K562 (cell line): Measurements from ENCODE around the gene GNAT1.

ENCODE experiments used
- CBFB ChIP-seq: sonication (generic); formaldehyde crosslinking; IDR thresholded peaks from 2 replicates; pipeline ENCODE4 v1.4.0; 2020; ENCODE audit warnings: mild to moderate bottlenecking, missing genetic modification reagents
- EGR1 ChIP-seq: fragments of 450-650 bp; conservative IDR thresholded peaks from 2 replicates; pipeline ENCODE4 v1.6.1; 2017; ENCODE audit warnings: mild to moderate bottlenecking
- FOSL1 ChIP-seq: fragments of 200-800 bp; sonication (Bioruptor generic); conservative IDR thresholded peaks from 2 replicates; pipeline ENCODE4 v1.6.1; 2016; ENCODE audit warnings: missing genetic modification characterization, missing compliant biosample characterization
- NCOA2 ChIP-seq, 2 experiments: fragments of 450-650 bp; IDR thresholded peaks; 2 replicates each; pipeline ENCODE4 v1.6.1; 2018; ENCODE audit warnings: mild to moderate bottlenecking in 2 of 2, moderate library complexity in 1 of 2; ENCODE audit not compliant: partially characterized antibody in 2 of 2
- RFX5 ChIP-seq: IDR thresholded peaks from 2 replicates; pipeline ENCODE4 v1.6.1; 2011; ENCODE audit warnings: low read depth, mild to moderate bottlenecking, improper control_type of control experiment, low read length
- ZFP36 ChIP-seq: fragments of 150-350 bp; IDR thresholded peaks from 2 replicates; pipeline ENCODE4 v1.6.1; 2018; ENCODE audit warnings: low read length, low read depth; ENCODE audit not compliant: partially characterized antibody
- ZZZ3 ChIP-seq: fragments of 450-650 bp; IDR thresholded peaks from 2 replicates; pipeline ENCODE4 v1.6.1; 2016; ENCODE audit warnings: antibody characterized with exemption, mild to moderate bottlenecking, moderate library complexity
- TF ChIP-seq, protein P1 (sequence below), 3 experiments: IDR thresholded peaks in 2 of 3; conservative IDR thresholded peaks in 1 of 3; 2 replicates each; pipeline ENCODE4 v1.5.1; 2011 to 2012; ENCODE audit warnings: low read length in 3 of 3, mild to moderate bottlenecking in 3 of 3, control low read depth in 2 of 3, improper control_type of control experiment in 1 of 3, inconsistent platforms in 1 of 3, low read depth in 1 of 3, mixed read lengths in 1 of 3, moderate library complexity in 1 of 3; ENCODE audit not compliant: insufficient read depth in 2 of 3

DNA sequence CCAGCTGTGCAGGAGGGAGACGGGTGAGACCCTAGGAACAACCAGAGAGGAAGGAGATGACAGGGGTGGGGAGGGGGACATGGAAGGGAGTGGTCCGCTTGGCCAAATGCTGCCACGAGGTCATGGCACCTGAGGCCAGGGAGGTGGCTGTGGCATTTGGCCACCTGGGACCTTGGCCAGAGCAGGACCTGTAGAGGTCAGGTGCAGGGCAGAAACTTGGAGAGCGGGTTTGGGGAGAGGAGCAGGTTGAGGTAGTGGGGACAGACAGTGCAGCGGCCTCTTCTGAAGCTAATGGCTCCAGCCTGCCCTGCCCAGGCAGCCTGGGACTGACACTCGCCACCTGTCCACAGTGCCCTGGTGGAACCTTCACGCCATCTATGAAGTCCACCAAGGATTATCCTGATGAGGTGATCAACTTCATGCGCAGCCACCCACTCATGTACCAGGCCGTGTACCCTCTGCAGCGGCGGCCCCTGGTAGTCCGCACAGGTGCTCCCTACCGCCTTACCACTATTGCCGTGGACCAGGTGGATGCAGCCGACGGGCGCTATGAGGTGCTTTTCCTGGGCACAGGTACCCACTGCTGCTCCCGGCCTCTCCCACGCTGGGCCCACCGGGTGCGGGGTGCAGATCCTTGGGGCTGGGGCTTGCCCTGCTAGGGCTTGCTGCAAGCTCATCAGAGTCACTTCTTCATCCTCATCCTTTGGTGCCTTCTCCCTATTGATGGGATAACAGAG lies 7.0 kb upstream of the GNAT1 start:
- TF ChIP-seq NCOA2 (IDR thresholded peaks at IDR 0.05; ENCODE audit: partially characterized antibody in 2 of 2) (no peak), FOSL1 (tag) (no peak), ZFP36 (no peak), CBFB (CRISPR knock-in tag) (no peak), ZZZ3 (no peak), RFX5 (no peak), EGR1 (no peak)
- TF ChIP-seq, protein P1, sequence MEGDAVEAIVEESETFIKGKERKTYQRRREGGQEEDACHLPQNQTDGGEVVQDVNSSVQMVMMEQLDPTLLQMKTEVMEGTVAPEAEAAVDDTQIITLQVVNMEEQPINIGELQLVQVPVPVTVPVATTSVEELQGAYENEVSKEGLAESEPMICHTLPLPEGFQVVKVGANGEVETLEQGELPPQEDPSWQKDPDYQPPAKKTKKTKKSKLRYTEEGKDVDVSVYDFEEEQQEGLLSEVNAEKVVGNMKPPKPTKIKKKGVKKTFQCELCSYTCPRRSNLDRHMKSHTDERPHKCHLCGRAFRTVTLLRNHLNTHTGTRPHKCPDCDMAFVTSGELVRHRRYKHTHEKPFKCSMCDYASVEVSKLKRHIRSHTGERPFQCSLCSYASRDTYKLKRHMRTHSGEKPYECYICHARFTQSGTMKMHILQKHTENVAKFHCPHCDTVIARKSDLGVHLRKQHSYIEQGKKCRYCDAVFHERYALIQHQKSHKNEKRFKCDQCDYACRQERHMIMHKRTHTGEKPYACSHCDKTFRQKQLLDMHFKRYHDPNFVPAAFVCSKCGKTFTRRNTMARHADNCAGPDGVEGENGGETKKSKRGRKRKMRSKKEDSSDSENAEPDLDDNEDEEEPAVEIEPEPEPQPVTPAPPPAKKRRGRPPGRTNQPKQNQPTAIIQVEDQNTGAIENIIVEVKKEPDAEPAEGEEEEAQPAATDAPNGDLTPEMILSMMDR (IDR thresholded peaks at IDR 0.05 in 2 of 3, conservative IDR thresholded peaks at IDR 0.05 in 1 of 3; ENCODE audit: insufficient read depth in 2 of 3, low read depth in 1 of 3, low read length in 3 of 3), result no peak
